ENCODE measurements around the gene C14orf119. TPM values are rescaled to one million over a fixed set of nuclear protein-coding genes. Genes with fewer than 3 reads are reported as not detected.

Gene C14orf119
- total and polyA plus RNA-seq, 9 of the 15 experiments (the other 6 are each of a cell fraction or from before 2014, with no cell fraction given): 36.7 to 251 (median 51.8) TPM

DNA sequence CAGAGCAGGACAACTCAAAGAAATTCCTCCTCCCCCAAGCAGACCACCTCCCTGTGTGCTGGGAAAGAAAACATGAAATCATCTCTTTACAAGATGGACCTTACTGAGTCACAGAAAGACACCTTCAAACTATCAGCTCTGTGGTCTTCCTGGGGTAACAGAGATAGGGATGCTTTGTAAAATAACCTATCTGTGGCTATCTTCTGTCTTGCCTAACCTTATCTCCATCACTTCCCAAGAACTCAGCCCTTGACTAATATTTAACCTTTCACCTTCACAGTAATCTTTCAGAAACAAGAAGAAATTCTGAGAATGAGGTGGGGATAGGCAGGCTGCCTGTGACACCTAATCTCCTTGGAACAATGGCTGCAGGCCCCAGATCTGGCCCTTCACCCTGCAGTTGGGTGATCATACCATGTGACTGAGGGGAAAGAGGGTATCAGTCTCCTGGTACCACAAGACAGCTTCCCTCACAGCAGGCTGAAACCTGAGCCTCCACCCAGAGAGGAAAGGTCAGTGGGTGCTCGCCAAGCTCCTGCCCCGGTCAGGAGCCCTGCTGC lies 51.1 kb downstream of the C14orf119 start (continued):
- TF ChIP-seq ZNF431 (CRISPR knock-in tag; IDR thresholded peaks at IDR 0.05) (0 out of 2 replicates have a peak, but pooled peaks have one; percentile 17), ZNF316 (IDR thresholded peaks at IDR 0.05) (no peak), RCOR1 (IDR thresholded peaks at IDR 0.05; ENCODE audit: borderline replicate concordance in 1 of 2, low read depth in 2 of 2, low read length in 2 of 2) (peak; percentile 86 to 98; a peak in 3 of 4 replicates), MECOM (CRISPR knock-in tag; IDR thresholded peaks at IDR 0.05) (peak; percentile 98), CREB1 (IDR thresholded peaks at IDR 0.05) (peak; percentile 75), CREB1 (CRISPR knock-in tag; IDR thresholded peaks at IDR 0.05) (no peak), GATAD2B (IDR thresholded peaks at IDR 0.05; ENCODE audit: borderline replicate concordance) (peak; percentile 97), PPARD (CRISPR knock-in tag; IDR thresholded peaks at IDR 0.05) (no peak), ZFP36 (IDR thresholded peaks at IDR 0.05; ENCODE audit: low read depth, low read length, partially characterized antibody) (peak; percentile 35), MEF2D (tag; conservative IDR thresholded peaks at IDR 0.05; ENCODE audit: low read depth) (peak; percentile 77; the same call in 1 of the 2 replicates), NCOR1 (IDR thresholded peaks at IDR 0.05) (peak; percentile 99), RNF2 (IDR thresholded peaks at IDR 0.05) (peak; percentile 75; the same call in 1 of the 2 replicates), TAL1 (IDR thresholded peaks at IDR 0.05) (peak; percentile 97), KDM4B (IDR thresholded peaks at IDR 0.05; ENCODE audit: borderline replicate concordance in 2 of 2, low read depth in 1 of 2) (no peak), MTA2 (IDR thresholded peaks at IDR 0.05; ENCODE audit: low read depth) (peak; percentile 95), DACH1 (IDR thresholded peaks at IDR 0.05; ENCODE audit: partially characterized antibody) (peak; percentile 91), FOSL1 (tag; conservative IDR thresholded peaks at IDR 0.05) (peak; percentile 97), RBM14 (IDR thresholded peaks at IDR 0.05; ENCODE audit: borderline replicate concordance, insufficient read depth, low read depth, low read length) (no peak), NR2C1 (IDR thresholded peaks at IDR 0.05) (peak; percentile 93), NR2C1 (tag; IDR thresholded peaks at IDR 0.05) (peak; percentile 96)
- TF ChIP-seq, protein P1, sequence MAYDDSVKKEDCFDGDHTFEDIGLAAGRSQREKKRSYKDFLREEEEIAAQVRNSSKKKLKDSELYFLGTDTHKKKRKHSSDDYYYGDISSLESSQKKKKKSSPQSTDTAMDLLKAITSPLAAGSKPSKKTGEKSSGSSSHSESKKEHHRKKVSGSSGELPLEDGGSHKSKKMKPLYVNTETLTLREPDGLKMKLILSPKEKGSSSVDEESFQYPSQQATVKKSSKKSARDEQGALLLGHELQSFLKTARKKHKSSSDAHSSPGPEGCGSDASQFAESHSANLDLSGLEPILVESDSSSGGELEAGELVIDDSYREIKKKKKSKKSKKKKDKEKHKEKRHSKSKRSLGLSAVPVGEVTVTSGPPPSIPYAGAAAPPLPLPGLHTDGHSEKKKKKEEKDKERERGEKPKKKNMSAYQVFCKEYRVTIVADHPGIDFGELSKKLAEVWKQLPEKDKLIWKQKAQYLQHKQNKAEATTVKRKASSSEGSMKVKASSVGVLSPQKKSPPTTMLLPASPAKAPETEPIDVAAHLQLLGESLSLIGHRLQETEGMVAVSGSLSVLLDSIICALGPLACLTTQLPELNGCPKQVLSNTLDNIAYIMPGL (CRISPR knock-in tag; IDR thresholded peaks at IDR 0.05): no peak
- TF ChIP-seq, protein P2, sequence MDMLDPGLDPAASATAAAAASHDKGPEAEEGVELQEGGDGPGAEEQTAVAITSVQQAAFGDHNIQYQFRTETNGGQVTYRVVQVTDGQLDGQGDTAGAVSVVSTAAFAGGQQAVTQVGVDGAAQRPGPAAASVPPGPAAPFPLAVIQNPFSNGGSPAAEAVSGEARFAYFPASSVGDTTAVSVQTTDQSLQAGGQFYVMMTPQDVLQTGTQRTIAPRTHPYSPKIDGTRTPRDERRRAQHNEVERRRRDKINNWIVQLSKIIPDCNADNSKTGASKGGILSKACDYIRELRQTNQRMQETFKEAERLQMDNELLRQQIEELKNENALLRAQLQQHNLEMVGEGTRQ (CRISPR knock-in tag; IDR thresholded peaks at IDR 0.05): peak; percentile 76
- TF ChIP-seq, protein P3, sequence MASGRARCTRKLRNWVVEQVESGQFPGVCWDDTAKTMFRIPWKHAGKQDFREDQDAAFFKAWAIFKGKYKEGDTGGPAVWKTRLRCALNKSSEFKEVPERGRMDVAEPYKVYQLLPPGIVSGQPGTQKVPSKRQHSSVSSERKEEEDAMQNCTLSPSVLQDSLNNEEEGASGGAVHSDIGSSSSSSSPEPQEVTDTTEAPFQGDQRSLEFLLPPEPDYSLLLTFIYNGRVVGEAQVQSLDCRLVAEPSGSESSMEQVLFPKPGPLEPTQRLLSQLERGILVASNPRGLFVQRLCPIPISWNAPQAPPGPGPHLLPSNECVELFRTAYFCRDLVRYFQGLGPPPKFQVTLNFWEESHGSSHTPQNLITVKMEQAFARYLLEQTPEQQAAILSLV (tag; IDR thresholded peaks at IDR 0.05): no peak
- TF ChIP-seq, protein P4, sequence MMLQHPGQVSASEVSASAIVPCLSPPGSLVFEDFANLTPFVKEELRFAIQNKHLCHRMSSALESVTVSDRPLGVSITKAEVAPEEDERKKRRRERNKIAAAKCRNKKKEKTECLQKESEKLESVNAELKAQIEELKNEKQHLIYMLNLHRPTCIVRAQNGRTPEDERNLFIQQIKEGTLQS (IDR thresholded peaks at IDR 0.05): peak; percentile 58; the same call in 1 of the 2 replicates
- TF ChIP-seq, protein P4 (CRISPR knock-in tag; conservative IDR thresholded peaks at IDR 0.05): no peak; the same call in 1 of the 2 replicates
- TF ChIP-seq, protein P5, sequence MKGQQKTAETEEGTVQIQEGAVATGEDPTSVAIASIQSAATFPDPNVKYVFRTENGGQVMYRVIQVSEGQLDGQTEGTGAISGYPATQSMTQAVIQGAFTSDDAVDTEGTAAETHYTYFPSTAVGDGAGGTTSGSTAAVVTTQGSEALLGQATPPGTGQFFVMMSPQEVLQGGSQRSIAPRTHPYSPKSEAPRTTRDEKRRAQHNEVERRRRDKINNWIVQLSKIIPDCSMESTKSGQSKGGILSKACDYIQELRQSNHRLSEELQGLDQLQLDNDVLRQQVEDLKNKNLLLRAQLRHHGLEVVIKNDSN (CRISPR knock-in tag; IDR thresholded peaks at IDR 0.05): peak; percentile 80

All from K562 (cell line).